GM12878 (cell line): ENCODE data around the gene TIGD7. TPM values are rescaled to one million over a fixed set of nuclear protein-coding genes. Genes with fewer than 3 reads are reported as not detected.

Source experiments
- BACH1 ChIP-seq: fragments of 450-650 bp; IDR thresholded peaks from 2 replicates; pipeline ENCODE4 v1.6.1; 2017; ENCODE audit warnings: mild to moderate bottlenecking, borderline replicate concordance
- CHD2 ChIP-seq: IDR thresholded peaks from 2 replicates; pipeline ENCODE4 v1.6.1; 2011; ENCODE audit warnings: low read depth, low read length, improper control_type of control experiment, borderline replicate concordance
- CHD4 ChIP-seq: fragments of 200-600 bp; sonication (generic); IDR thresholded peaks from 2 replicates; pipeline ENCODE4 v1.6.1; 2016; ENCODE audit warnings: mild to moderate bottlenecking
- FOXM1 ChIP-seq: IDR thresholded peaks from 2 replicates; pipeline ENCODE4 v1.6.1; 2012; ENCODE audit warnings: low read depth, mild to moderate bottlenecking, inconsistent platforms, low read length, moderate library complexity
- GATAD2B ChIP-seq: fragments of 450-650 bp; conservative IDR thresholded peaks from 2 replicates; pipeline ENCODE4 v1.6.1; 2017; ENCODE audit warnings: low read depth, mild to moderate bottlenecking, moderate library complexity
- HDGF ChIP-seq: fragments of 450-650 bp; IDR thresholded peaks from 2 replicates; pipeline ENCODE4 v1.6.1; 2016; ENCODE audit warnings: antibody characterized with exemption
- IKZF1 ChIP-seq: fragments of 450-650 bp; conservative IDR thresholded peaks from 2 replicates; pipeline ENCODE4 v1.6.1; 2017; ENCODE audit warnings: antibody characterized with exemption, mild to moderate bottlenecking
- IKZF2 ChIP-seq, 2 experiments: fragments of 450-650 bp; IDR thresholded peaks; 2 replicates each; pipeline ENCODE4 v1.6.1; 2017; ENCODE audit warnings: mild to moderate bottlenecking in 2 of 2, moderate library complexity in 2 of 2
- MTA2 ChIP-seq: fragments of 450-650 bp; IDR thresholded peaks from 2 replicates; pipeline ENCODE4 v1.6.1; 2016; ENCODE audit warnings: low read depth, mild to moderate bottlenecking, moderate library complexity
- NFXL1 ChIP-seq: fragments of 450-650 bp; IDR thresholded peaks from 2 replicates; pipeline ENCODE4 v1.6.1; 2017; ENCODE audit warnings: antibody characterized with exemption, mild to moderate bottlenecking, borderline replicate concordance
- NFYB ChIP-seq: IDR thresholded peaks from 2 replicates; pipeline ENCODE4 v1.6.1; 2011; ENCODE audit warnings: low read depth, mild to moderate bottlenecking, low read length, improper control_type of control experiment, moderate library complexity; ENCODE audit not compliant: insufficient read depth
- RB1 ChIP-seq: fragments of 450-650 bp; formaldehyde crosslinking; IDR thresholded peaks from 2 replicates; pipeline ENCODE4 v1.6.1; 2017; ENCODE audit warnings: mild to moderate bottlenecking, borderline replicate concordance
- SMAD5 ChIP-seq: IDR thresholded peaks from 2 replicates; pipeline ENCODE4 v1.6.1; 2016; ENCODE audit warnings: antibody characterized with exemption, low read depth
- TCF7 ChIP-seq: IDR thresholded peaks from 2 replicates; pipeline ENCODE4 v1.6.1; 2014; ENCODE audit warnings: antibody characterized with exemption, borderline replicate concordance
- polyA plus RNA-seq, 11 experiments: library from polyadenylated mRNA; depleted of rRNA in 4 of 11; unstranded in 6 of 11; stranded (reverse) in 5 of 11; fragments of >200 nt; fragmentation: Nextera tagmentation in 4 of 11; fragmentation: Illumina TruSeq in 1 of 11; extraction: Ambion mirVana in 4 of 11; extraction: Trizol in 1 of 11; gene quantifications; 1 replicate in 1 of 11; 2 replicates in 10 of 11; pipeline versions ENCODE4 v1.2.1 to v1.2.3, GENCODE V29; 2011 to 2016; ENCODE audit warnings: inconsistent platforms in 2 of 11, missing spikeins in 2 of 11, low read depth in 1 of 11
- total RNA-seq, 4 experiments: library from RNA; depleted of rRNA in 3 of 4; stranded (reverse); fragments of >200 nt in 3 of 4; fragmentation: Illumina TruSeq in 1 of 4; extraction: Trizol in 1 of 4; gene quantifications; 2 replicates each; pipeline versions ENCODE4 v1.2.1 to v1.2.3, GENCODE V29; 2013 to 2021
- TF ChIP-seq, protein P1 (sequence below): IDR thresholded peaks from 2 replicates; pipeline ENCODE4 v1.6.1; 2011; ENCODE audit warnings: low read depth, mild to moderate bottlenecking, low read length, moderate library complexity, borderline replicate concordance; ENCODE audit errors: extremely low read depth
- TF ChIP-seq, protein P2 (sequence below): fragments of 150-350 bp; IDR thresholded peaks from 2 replicates; pipeline ENCODE4 v1.6.1; 2016; ENCODE audit warnings: low read depth, low read length
- TF ChIP-seq, protein P3 (sequence below): fragments of 450-650 bp; IDR thresholded peaks from 2 replicates; pipeline ENCODE4 v1.6.1; 2018; ENCODE audit warnings: mild to moderate bottlenecking, low read depth, moderate library complexity; ENCODE audit not compliant: partially characterized antibody
- TF ChIP-seq, protein P4 (sequence below): fragments of 450-650 bp; IDR thresholded peaks from 2 replicates; pipeline ENCODE4 v1.6.1; 2016; ENCODE audit warnings: mild to moderate bottlenecking
- TF ChIP-seq, protein P5 (sequence below): IDR thresholded peaks from 2 replicates; pipeline ENCODE4 v1.6.1; 2012; ENCODE audit warnings: low read depth, low read length, improper control_type of control experiment

The TIGD7 gene
- total and polyA plus RNA-seq, 10 of the 15 experiments (the other 5 are each of a cell fraction or from before 2014, with no cell fraction given), result 0.37 to 3.8 (median 3.0) TPM

DNA sequence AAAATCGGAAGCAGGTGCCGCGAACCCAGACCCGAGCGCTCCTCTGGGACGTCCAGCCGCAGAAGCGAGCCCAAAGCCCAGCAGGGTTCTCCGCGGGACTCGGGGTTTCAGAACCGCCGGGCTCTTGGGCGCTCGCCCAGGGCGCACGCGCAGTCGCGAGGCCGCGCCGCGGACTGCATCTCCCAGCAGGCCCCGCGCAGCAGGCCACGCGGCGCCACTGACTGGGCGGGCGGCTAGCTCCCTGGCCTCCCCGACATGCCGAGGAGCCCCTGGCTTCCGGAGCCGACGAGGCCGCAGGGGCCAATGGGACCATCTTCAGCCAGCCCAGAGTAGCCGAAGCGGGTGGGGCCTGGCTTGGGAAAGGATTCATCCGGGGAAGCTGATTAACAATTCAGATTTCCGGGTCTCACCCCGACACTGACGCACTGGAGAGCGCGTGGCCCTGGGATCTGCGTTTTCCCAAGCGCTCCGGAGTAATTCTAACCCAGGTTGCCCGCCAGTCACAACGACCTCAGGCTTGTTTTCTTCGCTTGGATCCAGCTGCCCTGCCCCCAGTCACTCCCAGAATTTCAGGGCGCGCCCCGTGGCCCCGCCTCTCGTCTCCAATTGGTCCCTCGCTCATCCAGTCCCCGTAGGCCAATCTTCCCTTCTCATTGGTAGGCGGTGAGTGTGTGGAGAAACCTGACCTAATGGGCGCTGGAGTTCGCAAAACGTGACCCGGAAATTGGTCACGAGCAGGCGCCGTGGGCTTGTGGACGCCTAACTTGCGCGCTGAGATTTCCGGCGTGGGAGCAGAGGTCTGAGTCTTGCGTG is 22.3 kb downstream of the TIGD7 start, which contains the start of gene ZNF263 (continued):
- peak; percentile 95 for TF ChIP-seq IKZF1
- TF ChIP-seq TCF7, result no peak
- TF ChIP-seq GATAD2B, result peak; percentile 64
- TF ChIP-seq BACH1, result peak; percentile 91; the same call in 1 of the 2 replicates
- TF ChIP-seq CHD2, result peak; percentile 86
- no peak for TF ChIP-seq NFXL1
- peak; percentile 68; the same call in 1 of the 2 replicates for TF ChIP-seq RB1
- TF ChIP-seq, protein P1, sequence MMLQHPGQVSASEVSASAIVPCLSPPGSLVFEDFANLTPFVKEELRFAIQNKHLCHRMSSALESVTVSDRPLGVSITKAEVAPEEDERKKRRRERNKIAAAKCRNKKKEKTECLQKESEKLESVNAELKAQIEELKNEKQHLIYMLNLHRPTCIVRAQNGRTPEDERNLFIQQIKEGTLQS, result peak; percentile 89
- TF ChIP-seq, protein P2, sequence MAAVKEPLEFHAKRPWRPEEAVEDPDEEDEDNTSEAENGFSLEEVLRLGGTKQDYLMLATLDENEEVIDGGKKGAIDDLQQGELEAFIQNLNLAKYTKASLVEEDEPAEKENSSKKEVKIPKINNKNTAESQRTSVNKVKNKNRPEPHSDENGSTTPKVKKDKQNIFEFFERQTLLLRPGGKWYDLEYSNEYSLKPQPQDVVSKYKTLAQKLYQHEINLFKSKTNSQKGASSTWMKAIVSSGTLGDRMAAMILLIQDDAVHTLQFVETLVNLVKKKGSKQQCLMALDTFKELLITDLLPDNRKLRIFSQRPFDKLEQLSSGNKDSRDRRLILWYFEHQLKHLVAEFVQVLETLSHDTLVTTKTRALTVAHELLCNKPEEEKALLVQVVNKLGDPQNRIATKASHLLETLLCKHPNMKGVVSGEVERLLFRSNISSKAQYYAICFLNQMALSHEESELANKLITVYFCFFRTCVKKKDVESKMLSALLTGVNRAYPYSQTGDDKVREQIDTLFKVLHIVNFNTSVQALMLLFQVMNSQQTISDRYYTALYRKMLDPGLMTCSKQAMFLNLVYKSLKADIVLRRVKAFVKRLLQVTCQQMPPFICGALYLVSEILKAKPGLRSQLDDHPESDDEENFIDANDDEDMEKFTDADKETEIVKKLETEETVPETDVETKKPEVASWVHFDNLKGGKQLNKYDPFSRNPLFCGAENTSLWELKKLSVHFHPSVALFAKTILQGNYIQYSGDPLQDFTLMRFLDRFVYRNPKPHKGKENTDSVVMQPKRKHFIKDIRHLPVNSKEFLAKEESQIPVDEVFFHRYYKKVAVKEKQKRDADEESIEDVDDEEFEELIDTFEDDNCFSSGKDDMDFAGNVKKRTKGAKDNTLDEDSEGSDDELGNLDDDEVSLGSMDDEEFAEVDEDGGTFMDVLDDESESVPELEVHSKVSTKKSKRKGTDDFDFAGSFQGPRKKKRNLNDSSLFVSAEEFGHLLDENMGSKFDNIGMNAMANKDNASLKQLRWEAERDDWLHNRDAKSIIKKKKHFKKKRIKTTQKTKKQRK, result 0 out of 2 replicates have a peak, but pooled peaks have one; percentile 22
- TF ChIP-seq, protein P3, sequence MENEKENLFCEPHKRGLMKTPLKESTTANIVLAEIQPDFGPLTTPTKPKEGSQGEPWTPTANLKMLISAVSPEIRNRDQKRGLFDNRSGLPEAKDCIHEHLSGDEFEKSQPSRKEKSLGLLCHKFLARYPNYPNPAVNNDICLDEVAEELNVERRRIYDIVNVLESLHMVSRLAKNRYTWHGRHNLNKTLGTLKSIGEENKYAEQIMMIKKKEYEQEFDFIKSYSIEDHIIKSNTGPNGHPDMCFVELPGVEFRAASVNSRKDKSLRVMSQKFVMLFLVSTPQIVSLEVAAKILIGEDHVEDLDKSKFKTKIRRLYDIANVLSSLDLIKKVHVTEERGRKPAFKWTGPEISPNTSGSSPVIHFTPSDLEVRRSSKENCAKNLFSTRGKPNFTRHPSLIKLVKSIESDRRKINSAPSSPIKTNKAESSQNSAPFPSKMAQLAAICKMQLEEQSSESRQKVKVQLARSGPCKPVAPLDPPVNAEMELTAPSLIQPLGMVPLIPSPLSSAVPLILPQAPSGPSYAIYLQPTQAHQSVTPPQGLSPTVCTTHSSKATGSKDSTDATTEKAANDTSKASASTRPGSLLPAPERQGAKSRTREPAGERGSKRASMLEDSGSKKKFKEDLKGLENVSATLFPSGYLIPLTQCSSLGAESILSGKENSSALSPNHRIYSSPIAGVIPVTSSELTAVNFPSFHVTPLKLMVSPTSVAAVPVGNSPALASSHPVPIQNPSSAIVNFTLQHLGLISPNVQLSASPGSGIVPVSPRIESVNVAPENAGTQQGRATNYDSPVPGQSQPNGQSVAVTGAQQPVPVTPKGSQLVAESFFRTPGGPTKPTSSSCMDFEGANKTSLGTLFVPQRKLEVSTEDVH, result peak; percentile 82
- 0 out of 2 replicates have a peak, but pooled peaks have one; percentile 71 for TF ChIP-seq SMAD5
- no peak for TF ChIP-seq FOXM1
- TF ChIP-seq, protein P4, sequence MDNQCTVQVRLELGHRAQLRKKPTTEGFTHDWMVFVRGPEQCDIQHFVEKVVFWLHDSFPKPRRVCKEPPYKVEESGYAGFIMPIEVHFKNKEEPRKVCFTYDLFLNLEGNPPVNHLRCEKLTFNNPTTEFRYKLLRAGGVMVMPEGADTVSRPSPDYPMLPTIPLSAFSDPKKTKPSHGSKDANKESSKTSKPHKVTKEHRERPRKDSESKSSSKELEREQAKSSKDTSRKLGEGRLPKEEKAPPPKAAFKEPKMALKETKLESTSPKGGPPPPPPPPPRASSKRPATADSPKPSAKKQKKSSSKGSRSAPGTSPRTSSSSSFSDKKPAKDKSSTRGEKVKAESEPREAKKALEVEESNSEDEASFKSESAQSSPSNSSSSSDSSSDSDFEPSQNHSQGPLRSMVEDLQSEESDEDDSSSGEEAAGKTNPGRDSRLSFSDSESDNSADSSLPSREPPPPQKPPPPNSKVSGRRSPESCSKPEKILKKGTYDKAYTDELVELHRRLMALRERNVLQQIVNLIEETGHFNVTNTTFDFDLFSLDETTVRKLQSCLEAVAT, result peak; percentile 92
- TF ChIP-seq CHD4, result no peak
- TF ChIP-seq, protein P5, sequence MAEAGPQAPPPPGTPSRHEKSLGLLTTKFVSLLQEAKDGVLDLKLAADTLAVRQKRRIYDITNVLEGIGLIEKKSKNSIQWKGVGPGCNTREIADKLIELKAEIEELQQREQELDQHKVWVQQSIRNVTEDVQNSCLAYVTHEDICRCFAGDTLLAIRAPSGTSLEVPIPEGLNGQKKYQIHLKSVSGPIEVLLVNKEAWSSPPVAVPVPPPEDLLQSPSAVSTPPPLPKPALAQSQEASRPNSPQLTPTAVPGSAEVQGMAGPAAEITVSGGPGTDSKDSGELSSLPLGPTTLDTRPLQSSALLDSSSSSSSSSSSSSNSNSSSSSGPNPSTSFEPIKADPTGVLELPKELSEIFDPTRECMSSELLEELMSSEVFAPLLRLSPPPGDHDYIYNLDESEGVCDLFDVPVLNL, result 0 out of 2 replicates have a peak, but pooled peaks have one; percentile 4
- peak; percentile 82 for TF ChIP-seq IKZF2 (IDR thresholded peaks at IDR 0.05)
- peak; percentile 98 for TF ChIP-seq NFYB
- peak; percentile 69 for TF ChIP-seq HDGF
- TF ChIP-seq MTA2, result peak; percentile 31; the same call in 1 of the 2 replicates
